Fibroblast of peridontal ligament (primary cell): ENCODE measurements around the gene NCAPH2.

Source experiments
- DNase-seq: peaks from one replicate; pipeline ENCODE4 v3.0.0-alpha.2; 2010; ENCODE audit errors: extremely low read depth

NCAPH2 gene

GRCh38 chr22:50548921-50549790, 41.1 kb downstream of the NCAPH2 start:
- no peak for DNase-seq

DNA sequence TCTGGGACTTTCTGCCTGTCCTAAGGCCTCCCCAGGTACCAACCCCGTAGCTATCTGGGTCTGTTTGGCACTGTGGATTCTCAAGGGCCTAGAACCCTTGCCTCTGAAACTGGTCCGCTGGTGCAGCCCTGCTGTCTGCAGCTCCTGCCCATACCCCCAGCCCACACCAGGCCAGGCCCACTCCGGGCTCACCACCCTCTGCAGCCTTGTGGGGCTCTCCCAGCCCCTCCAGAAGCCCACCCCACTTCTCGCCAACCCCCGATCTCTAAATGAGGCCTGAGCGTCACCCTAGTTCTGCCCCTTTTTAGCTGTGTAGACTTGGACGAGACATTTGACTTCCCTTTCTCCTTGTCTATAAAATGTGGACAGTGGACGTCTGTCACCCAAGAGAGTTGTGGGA, 42.4 kb downstream of the NCAPH2 start:
- no peak for DNase-seq

DNA sequence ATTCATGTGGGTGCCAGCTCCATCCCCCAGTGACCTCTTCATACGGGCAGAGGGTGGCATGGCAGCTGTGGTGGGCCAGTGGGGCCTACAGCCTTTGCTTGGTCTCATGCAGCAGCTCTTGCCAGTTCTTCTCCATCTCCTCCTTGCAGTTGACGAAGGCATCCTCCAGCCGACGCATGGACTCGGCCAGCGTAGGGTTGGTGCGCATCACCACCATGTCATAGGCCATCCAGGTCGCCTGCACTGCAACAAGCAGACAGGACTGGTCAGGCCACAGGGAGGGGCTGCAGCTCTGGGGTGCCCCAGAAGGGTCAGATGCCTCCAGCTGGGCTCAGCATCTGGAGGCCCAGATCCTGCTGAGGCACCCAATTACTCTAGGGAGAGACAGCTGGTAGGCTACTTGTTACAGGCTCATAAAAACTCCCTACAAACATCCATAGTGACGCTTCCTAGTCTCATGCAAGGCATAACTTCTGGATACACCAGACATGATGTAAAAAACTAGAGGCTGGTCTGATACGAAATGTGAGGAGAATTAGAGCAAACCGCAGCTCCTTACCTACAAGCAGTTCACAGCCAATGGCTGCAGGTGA, 43.2 kb downstream of the NCAPH2 start:
- DNase-seq, result no peak

GRCh38 chr22:50553310-50553709, 45.3 kb downstream of the NCAPH2 start:
- DNase-seq, result no peak

DNA sequence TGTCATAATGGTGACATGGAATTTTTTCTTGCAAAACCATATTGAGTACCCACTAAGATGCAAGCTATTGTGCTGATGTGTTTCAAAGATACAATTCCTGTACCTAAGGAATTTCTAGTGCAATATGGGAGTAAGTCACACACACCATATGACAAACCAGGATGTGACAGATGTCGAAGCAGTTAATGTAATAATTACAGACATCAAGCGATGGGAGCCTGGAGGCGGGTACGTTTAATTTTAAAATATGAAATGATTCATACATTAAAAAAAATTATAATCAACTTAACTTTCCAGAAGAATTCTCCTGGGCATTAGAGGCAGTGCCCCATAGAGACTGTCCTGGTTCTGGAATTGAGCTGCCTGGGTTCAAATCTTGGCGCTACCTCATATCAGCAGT, 48.7 kb downstream of the NCAPH2 start:
- no peak for DNase-seq

GRCh38 chr22:50560034-50560433, 52.0 kb downstream of the NCAPH2 start:
- no peak for DNase-seq

DNA sequence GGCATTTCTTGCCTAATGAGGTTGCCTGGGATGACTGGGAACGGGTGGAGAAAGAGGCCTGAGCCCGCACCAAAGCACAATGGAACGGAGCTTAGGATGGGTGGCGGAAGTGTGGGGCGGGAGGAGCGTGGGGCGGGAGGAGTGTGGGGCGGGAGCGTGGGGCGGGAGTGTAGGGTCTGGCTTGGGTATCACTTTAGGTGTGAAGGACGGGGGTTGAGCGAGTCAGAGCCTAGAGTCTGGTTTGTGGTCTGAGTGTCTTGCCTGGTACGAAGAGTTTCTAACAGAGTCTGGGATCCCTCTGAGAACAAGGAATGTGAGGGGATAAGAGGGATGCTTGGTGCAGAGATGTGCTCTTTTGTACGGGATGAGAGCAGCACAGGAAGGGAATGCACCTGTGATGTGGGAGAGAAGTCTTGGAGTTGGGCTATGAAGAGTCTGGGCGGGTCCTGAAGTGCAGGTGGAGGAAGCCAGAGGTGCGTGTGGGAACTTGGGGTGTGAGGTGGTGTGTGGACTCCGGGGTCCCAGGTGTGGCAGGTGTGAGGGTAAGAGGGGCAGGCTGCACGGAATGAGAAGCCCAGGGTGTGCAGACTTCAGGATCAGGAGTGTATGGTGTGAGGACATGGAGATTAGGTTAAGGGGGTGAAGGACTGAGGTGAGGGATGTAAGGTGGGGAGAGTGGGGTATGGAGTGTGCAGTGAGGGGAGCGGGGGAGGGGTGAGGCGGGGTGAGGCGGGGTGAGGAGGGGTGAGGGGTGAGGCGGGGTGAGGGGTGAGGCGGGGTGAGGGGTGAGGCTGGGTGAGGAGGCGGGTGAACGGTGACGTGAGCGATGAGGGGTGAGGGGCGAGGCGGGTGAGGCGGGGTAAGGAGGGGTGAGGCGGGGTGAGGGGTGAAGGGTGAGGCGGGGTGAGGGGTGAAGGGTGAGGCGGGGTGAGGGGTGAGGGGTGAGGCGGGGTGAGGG, 53.7 kb downstream of the NCAPH2 start:
- no peak for DNase-seq

- peak; percentile 78 for DNase-seq
Measured at GRCh38 chr22:50562523-50563412, 54.7 kb downstream of the NCAPH2 start, which contains the start of gene SYCE3. Gene SYCE3 (minus strand): TSS chr22:50562919. CDS start chr22:50556405, 6,514 bp downstream.

GRCh38 chr22:50563413-50564160, 55.6 kb downstream of the NCAPH2 start:
- no peak for DNase-seq

DNA sequence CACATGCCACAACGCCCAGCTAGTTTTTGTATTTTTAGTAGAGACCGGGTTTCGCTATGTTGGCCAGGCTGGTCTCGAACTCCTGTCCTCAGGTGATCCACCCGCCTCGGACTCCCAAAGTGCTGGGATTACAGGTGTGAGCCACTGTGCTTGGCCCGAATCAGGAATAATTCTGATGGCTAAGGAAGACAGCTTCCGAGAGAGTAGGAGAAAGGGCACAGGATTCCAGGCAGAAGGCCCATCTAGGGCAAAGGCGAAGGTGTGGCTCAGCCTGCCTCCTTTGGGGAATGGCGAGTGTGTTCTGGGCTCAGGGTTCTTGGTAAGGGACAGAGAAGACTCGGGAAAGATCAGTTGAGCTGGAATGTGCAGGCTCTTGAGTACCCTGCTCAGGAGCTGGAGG, 56.3 kb downstream of the NCAPH2 start:
- DNase-seq, result no peak

- no peak for DNase-seq
Measured at GRCh38 chr22:50567721-50568252, 59.8 kb downstream of the NCAPH2 start.

- no peak for DNase-seq
Measured at GRCh38 chr22:50568626-50569025, 60.6 kb downstream of the NCAPH2 start.

GRCh38 chr22:50569041-50569459, 61.0 kb downstream of the NCAPH2 start:
- no peak for DNase-seq

GRCh38 chr22:50569896-50570535, 62.0 kb downstream of the NCAPH2 start:
- no peak for DNase-seq

DNA sequence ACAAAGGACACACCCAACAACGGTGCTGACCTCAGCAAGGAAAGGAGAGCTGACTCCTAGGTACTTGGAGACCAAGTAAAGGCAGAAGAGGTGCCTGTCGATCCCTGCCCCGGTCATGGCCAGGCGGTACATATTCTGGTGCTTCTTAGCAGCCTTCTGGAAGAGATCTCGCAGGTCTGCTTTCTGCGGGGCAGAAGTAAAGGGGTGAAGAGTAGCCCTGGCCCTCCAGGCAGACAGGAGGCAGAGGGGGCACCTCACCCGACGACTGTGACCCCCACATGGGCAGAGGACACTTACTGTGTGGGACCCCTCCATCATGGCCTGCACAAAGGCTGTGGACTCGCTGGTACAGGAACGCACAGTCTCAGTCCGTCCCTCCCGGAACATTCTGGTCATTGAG, 62.8 kb downstream of the NCAPH2 start:
- no peak for DNase-seq

DNA sequence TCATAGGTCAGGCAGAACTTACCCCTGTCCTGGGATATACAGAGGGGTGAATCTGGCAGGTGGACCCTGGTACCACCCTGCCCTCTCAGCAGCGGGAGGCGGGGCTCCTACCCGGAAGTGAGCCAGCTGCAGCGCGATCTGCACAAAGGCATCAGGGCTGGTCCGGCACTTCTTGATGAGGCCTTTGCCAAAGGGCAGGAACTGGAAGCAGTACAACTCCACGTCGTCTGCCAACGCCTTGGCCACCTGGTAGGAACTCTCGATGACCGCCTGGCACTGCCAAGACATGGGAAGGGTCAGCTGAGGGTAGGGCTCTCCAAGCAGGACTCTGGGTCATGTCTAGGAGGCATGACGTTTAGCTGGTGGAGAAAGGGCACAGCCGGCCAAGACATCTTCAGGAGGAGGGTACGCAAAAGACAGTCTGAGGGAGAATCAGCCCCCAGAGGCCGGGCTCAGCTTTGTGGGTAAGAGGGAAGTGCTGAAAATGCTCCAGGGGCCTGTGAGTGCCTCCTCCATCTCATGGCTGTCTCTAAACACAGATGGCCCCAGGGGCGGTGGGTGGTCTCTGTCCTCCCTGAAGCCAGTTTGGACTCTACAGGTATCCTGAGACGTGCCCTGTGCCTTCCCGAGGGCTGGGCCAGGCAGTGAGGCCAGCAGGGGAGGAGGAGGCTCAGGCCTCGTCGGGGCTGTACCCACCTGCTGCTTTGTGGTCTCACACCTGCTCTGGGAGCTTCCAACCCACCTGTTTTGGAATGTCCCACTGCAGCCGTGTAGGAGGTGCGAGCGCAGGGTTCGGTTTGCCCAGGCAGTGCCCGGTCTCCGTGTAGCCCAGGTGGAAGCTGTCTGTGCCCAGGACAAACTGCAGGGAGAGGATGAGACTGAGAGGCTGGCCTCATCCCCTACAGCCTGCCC, 63.5 kb downstream of the NCAPH2 start:
- no peak for DNase-seq

DNA sequence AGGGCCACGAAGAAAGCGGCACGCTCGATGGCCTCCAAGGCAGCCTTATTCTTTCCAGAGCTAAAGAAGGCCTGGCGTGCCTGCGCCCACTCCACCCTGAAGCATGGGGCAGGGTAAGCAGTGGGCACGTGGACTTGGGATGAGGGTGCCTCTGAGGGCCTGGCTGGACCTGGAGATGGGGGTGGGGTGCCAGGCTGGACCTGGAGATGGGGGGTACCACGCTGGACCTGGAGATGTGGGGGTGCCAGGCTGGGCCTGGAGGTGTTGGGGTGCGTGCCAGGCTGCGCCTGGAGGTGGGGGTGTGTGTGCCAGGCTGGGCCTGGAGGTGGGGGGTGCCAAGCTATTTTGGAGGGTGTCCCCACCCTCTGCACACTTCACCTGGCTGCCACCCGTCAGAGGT, 64.9 kb downstream of the NCAPH2 start:
- DNase-seq, result no peak
